Mesenchymal stem cell (in vitro differentiated cells and primary cell): ENCODE data around the gene FSTL4.

ENCODE experiments used
- DNase-seq: peaks from one replicate; pipeline ENCODE4 v3.0.0-alpha.2; 2013
- H2AFZ ChIP-seq: one replicate; pipeline ENCODE4 v1.6.1; 2013; ENCODE audit warnings: low read depth, mild to moderate bottlenecking, control low read depth, inconsistent platforms, low read length, moderate library complexity
- H2AK5ac ChIP-seq: 2 replicates; pipeline ENCODE4 v1.6.1; 2013; ENCODE audit warnings: low read length, moderate library complexity, mild to moderate bottlenecking, inconsistent platforms; ENCODE audit not compliant: severe bottlenecking
- H2BK120ac ChIP-seq: one replicate; pipeline ENCODE4 v1.6.1; 2013; ENCODE audit warnings: low read depth, mild to moderate bottlenecking, inconsistent platforms, low read length, moderate library complexity
- H2BK12ac ChIP-seq, 2 experiments: one replicate each; pipeline ENCODE4 v1.6.1; 2013; ENCODE audit warnings: inconsistent platforms in 2 of 2, low read length in 2 of 2, mild to moderate bottlenecking in 2 of 2, moderate library complexity in 2 of 2, control low read depth in 1 of 2
- H2BK15ac ChIP-seq: one replicate; pipeline ENCODE4 v1.6.1; 2013; ENCODE audit warnings: mild to moderate bottlenecking, low read depth, inconsistent platforms; ENCODE audit not compliant: poor library complexity, severe bottlenecking
- H2BK5ac ChIP-seq: 2 replicates; pipeline ENCODE4 v1.6.1; 2013; ENCODE audit warnings: low read depth, mild to moderate bottlenecking, low read length, control low read depth, inconsistent platforms; ENCODE audit not compliant: poor library complexity, severe bottlenecking
- H3K14ac ChIP-seq, 2 experiments: one replicate each; pipeline ENCODE4 v1.6.1; 2013; ENCODE audit warnings: inconsistent platforms in 2 of 2, low read length in 2 of 2, control low read depth in 1 of 2, mild to moderate bottlenecking in 1 of 2, moderate library complexity in 1 of 2
- H3K18ac ChIP-seq, 2 experiments: one replicate each; pipeline ENCODE4 v1.6.1; 2013; ENCODE audit warnings: inconsistent platforms in 2 of 2, low read length in 2 of 2, control low read depth in 1 of 2, low read depth in 1 of 2, mild to moderate bottlenecking in 1 of 2
- H3K23ac ChIP-seq, 2 experiments: one replicate each; pipeline ENCODE4 v1.6.1; 2013; ENCODE audit warnings: inconsistent platforms in 2 of 2, low read length in 2 of 2, mild to moderate bottlenecking in 2 of 2, moderate library complexity in 2 of 2, control low read depth in 1 of 2
- H3K27ac ChIP-seq: 2 replicates; pipeline ENCODE4 v1.5.1; 2013; ENCODE audit warnings: mild to moderate bottlenecking, moderate library complexity, low read length, control low read depth, inconsistent platforms; ENCODE audit not compliant: poor library complexity, severe bottlenecking
- H3K27me3 ChIP-seq, 2 experiments: 2 replicates each; pipeline versions ENCODE4 v1.6.1 to v1.7.0; 2013; ENCODE audit warnings: low read length in 2 of 2, mild to moderate bottlenecking in 2 of 2, moderate library complexity in 2 of 2, control low read depth in 1 of 2, inconsistent platforms in 1 of 2; ENCODE audit not compliant: control insufficient read depth in 1 of 2, insufficient read depth in 1 of 2
- H3K36me3 ChIP-seq, 2 experiments: 2 replicates each; pipeline versions ENCODE4 v1.6.1 to v1.7.0; 2013; ENCODE audit warnings: low read length in 2 of 2, control low read depth in 1 of 2, inconsistent platforms in 1 of 2, low read depth in 1 of 2, mild to moderate bottlenecking in 1 of 2; ENCODE audit not compliant: insufficient read depth in 2 of 2, control insufficient read depth in 1 of 2
- H3K4ac ChIP-seq, 2 experiments: one replicate each; pipeline ENCODE4 v1.6.1; 2013; ENCODE audit warnings: inconsistent platforms in 2 of 2, low read length in 2 of 2, mild to moderate bottlenecking in 2 of 2, moderate library complexity in 2 of 2, control low read depth in 1 of 2, low read depth in 1 of 2
- H3K4me1 ChIP-seq: 2 replicates; pipeline ENCODE4 v1.6.1; 2013; ENCODE audit warnings: low read depth, low read length, control low read depth; ENCODE audit not compliant: control insufficient read depth, insufficient read depth
- H3K4me2 ChIP-seq: 2 replicates; pipeline ENCODE4 v1.6.1; 2013; ENCODE audit warnings: low read length, mild to moderate bottlenecking, inconsistent platforms; ENCODE audit not compliant: poor library complexity, severe bottlenecking
- H3K4me3 ChIP-seq, 2 experiments: 2 replicates each; pipeline versions ENCODE4 v1.5.1 to v1.7.0; 2013; ENCODE audit warnings: low read length in 2 of 2, mild to moderate bottlenecking in 2 of 2, control low read depth in 1 of 2, low read depth in 1 of 2; ENCODE audit not compliant: insufficient read depth in 1 of 2
- H3K79me1 ChIP-seq: replicated peaks from 2 replicates; pipeline ENCODE4 v1.6.1; 2013; ENCODE audit warnings: mild to moderate bottlenecking, control low read depth, low read length, inconsistent platforms; ENCODE audit not compliant: poor library complexity, severe bottlenecking
- H3K9ac ChIP-seq: 2 replicates; pipeline ENCODE4 v1.7.0; 2013; ENCODE audit warnings: mild to moderate bottlenecking, low read length, moderate library complexity
- H3K9me3 ChIP-seq: 2 replicates; pipeline ENCODE4 v1.7.0; 2013; ENCODE audit warnings: mild to moderate bottlenecking, low read length; ENCODE audit not compliant: control insufficient read depth
- H4K8ac ChIP-seq: one replicate; pipeline ENCODE4 v1.6.1; 2013; ENCODE audit warnings: inconsistent platforms, mild to moderate bottlenecking, low read length, moderate library complexity
- H4K91ac ChIP-seq: one replicate; pipeline ENCODE4 v1.6.1; 2013; ENCODE audit warnings: mild to moderate bottlenecking, low read length, inconsistent platforms
- WGBS: methylation state at CpG from one replicate; pipeline ENCODE4 v1.1.7; 2013; ENCODE audit warnings: mixed read lengths; 5-methylcytosine and 5-hydroxymethylcytosine counted together

FSTL4 gene

DNA sequence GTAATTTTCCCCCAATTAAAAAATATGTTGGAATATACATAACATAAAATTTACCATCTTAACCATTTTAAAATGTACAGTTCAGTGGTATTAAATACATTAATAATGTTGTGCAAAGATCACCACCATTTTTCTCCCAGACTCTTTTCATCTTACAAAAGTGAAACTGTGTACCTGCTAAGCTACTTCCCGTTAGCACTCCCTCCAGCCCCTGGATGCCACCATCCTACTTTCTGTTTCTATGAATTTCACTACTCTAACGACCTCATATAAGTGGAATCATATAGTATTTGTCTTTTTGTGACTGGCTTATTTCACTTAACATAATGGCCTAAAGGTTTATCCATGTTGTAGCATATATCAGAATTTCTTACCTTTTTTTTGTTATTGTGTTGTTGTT, 447.6 kb downstream of the FSTL4 start:
- no peaks in the 10 kb centered on the region for H3K4me1 ChIP-seq
- H3K27ac ChIP-seq, result no peak overlapping the region
- no peak overlapping the region for H3K23ac ChIP-seq
- H3K36me3 ChIP-seq, result no peaks in the 10 kb centered on the region
- no peak overlapping the region for H2BK15ac ChIP-seq
- H2BK120ac ChIP-seq, result no peak overlapping the region
- H3K9me3 ChIP-seq, result peaks cover 3% of the 10 kb centered on the region
- no peak overlapping the region for H3K4me2 ChIP-seq
- H2AFZ ChIP-seq, result no peak overlapping the region
- H4K91ac ChIP-seq, result no peak overlapping the region
- H2BK12ac ChIP-seq, result no peak overlapping the region
- H2AK5ac ChIP-seq, result no peak overlapping the region
- WGBS, result 86% methylated on average over 1 of the region's 2 CpGs
- H3K18ac ChIP-seq, result no peak overlapping the region
- H3K4me3 ChIP-seq, result no peak overlapping the region
- no peak for DNase-seq
- H4K8ac ChIP-seq, result no peak overlapping the region
- H3K14ac ChIP-seq, result no peak overlapping the region
- no peak overlapping the region for H3K4ac ChIP-seq
- no peak overlapping the region for H3K9ac ChIP-seq
- H2BK5ac ChIP-seq, result no peak overlapping the region
- peaks cover 0 to 4% of the 10 kb centered on the region in 2 experiments for H3K27me3 ChIP-seq
- no peaks in the 10 kb centered on the region for H3K79me1 ChIP-seq

DNA sequence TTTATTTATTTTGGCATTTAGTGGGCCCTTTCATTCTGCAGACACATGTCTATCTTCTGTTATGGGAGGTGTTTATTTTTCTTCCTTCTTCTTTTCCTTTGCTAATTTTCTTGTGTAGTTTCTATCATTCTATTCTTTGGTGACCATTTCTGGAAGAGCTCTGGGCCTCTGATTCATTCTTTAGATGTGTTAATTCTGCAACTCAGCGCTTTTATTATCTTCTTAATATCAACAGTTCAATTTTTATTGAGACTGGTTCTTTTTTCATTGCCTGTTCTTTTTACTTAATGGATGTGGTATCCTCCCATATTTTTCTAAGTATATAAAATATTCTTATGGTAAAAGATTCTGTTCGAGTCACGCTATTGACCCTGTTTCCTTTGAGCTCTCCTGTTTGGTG, 448.5 kb downstream of the FSTL4 start:
- Histone ChIP-seq H3K14ac (no peak overlapping the region), H3K27me3 (peaks cover 0 to 4% of the 10 kb centered on the region in 2 experiments), H2BK15ac (no peak overlapping the region), H3K18ac (no peak overlapping the region), H3K36me3 (no peaks in the 10 kb centered on the region), H2BK12ac (no peak overlapping the region), H3K23ac (no peak overlapping the region), H3K9ac (no peak overlapping the region), H4K8ac (no peak overlapping the region), H3K27ac (no peak overlapping the region), H3K79me1 (no peaks in the 10 kb centered on the region), H2AK5ac (no peak overlapping the region), H3K9me3 (peaks cover 3% of the 10 kb centered on the region), H2AFZ (no peak overlapping the region), H3K4me1 (no peaks in the 10 kb centered on the region), H2BK120ac (no peak overlapping the region), H4K91ac (no peak overlapping the region), H3K4ac (no peak overlapping the region), H2BK5ac (no peak overlapping the region), H3K4me3 (no peak overlapping the region), H3K4me2 (no peak overlapping the region)
- DNase-seq, result no peak
- 96% methylated on average over 2 of the region's 3 CpGs for WGBS

DNA sequence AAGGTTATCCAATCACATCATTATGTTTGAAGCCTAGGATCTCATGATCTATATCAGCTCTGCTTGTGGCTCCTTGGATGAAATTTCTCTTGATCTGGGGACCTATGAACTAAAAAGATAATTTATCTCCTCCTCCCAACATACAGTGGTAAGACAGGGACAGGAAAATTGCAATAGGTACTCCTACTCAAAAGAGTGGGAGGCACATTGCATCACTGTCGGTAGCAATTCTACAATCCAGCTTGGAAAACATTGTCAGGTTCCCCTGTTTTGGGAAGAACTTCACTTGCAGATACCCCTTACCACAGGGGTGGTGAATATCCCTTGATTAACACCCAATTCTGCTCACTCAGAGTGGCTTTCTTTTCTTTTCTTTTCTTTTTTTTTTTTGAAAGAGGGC, 452.8 kb downstream of the FSTL4 start:
- no peaks in the 10 kb centered on the region for H3K79me1 ChIP-seq

DNA sequence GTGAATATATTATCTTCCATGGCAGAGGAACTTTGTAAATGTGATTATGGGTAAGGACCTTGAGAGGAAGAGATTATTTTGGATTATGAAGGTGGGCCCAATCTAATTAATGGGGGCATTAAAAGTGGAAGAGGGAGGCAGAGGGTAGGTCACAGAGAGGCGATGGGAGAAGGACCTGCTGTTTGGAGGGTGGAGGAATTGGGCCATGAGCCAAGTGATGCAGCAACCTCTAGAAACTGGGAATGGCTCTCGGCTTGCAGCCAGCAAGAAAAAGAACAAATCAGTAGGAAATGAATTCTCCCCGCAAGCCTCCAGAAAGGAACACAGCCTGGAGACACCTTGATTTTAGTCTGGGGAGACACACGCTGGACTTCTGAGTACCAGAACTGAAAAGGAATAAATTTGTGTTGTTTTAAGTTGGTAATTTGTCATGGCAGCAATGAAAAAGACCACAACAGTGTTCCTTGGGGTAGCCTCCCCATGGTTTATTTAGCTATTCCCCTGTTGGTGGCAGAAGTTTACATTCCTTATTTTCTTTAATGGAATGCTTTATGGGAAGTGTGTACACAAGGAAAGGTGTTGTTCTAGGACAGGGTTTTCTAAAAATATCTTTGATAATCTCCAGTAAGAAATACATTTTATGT, 456.9 kb downstream of the FSTL4 start:
- Histone ChIP-seq H2AK5ac (no peak overlapping the region), H3K27me3 (peaks cover 0 to 27% of the 10 kb centered on the region in 2 experiments), H3K4me2 (no peak overlapping the region), H3K9me3 (no peaks in the 10 kb centered on the region), H3K4ac (no peak overlapping the region), H3K18ac (no peak overlapping the region), H2AFZ (no peak overlapping the region), H3K79me1 (no peaks in the 10 kb centered on the region), H3K27ac (no peak overlapping the region), H2BK5ac (no peak overlapping the region), H3K4me3 (no peak overlapping the region), H3K14ac (no peak overlapping the region), H3K4me1 (no peaks in the 10 kb centered on the region), H3K9ac (no peak overlapping the region), H4K8ac (no peak overlapping the region), H2BK12ac (no peak overlapping the region), H4K91ac (no peak overlapping the region), H3K36me3 (no peaks in the 10 kb centered on the region), H2BK120ac (no peak overlapping the region), H2BK15ac (no peak overlapping the region), H3K23ac (no peak overlapping the region)
- WGBS, result 72% methylated on average over 4 of the region's 4 CpGs
- DNase-seq, result no peak

More for the DNA sequence above, 452.8 kb downstream of the FSTL4 start:
- DNase-seq, result no peak
- Histone ChIP-seq H2BK12ac (no peak overlapping the region), H2AK5ac (no peak overlapping the region), H3K9me3 (no peaks in the 10 kb centered on the region), H4K8ac (no peak overlapping the region), H3K4ac (no peak overlapping the region), H2BK5ac (no peak overlapping the region), H3K27ac (no peak overlapping the region), H3K36me3 (no peaks in the 10 kb centered on the region), H3K9ac (no peak overlapping the region), H2BK15ac (no peak overlapping the region), H3K18ac (no peak overlapping the region), H3K14ac (no peak overlapping the region), H3K4me1 (no peaks in the 10 kb centered on the region), H3K23ac (no peak overlapping the region), H2AFZ (no peak overlapping the region), H3K27me3 (peaks cover 0 to 7% of the 10 kb centered on the region in 2 experiments), H4K91ac (no peak overlapping the region), H2BK120ac (no peak overlapping the region), H3K4me3 (no peak overlapping the region), H3K4me2 (no peak overlapping the region)
- WGBS, result 96% methylated on average over 1 of the region's 1 CpG
